Gastroesophageal sphincter (tissue), 4 donors: Measurements from ENCODE around the gene RANBP3L. TPM values are rescaled to one million over a fixed set of nuclear protein-coding genes. Genes with fewer than 3 reads are reported as not detected.
"Not testable (repeated sequence)": the region's sequence is repeated elsewhere in the genome, so short reads cannot be mapped to it uniquely, and the experiment has no call there.

Experiments used
- ATAC-seq: fragments of 150-250 bp; one replicate; pipeline ENCODE4 v1.9.1; 2016; ENCODE audit warnings: mild to moderate bottlenecking, moderate library complexity
- H3K27ac ChIP-seq, 4 donors: fragments of 200-600 bp; sonication (generic) in 3 of 4; 1 replicate in 3 of 4; 2 replicates in 1 of 4; pipeline ENCODE4 v1.5.1; 2016 to 2019
- H3K27me3 ChIP-seq: fragments of 200-600 bp; sonication (generic); one replicate; pipeline ENCODE4 v1.5.1; 2019
- H3K36me3 ChIP-seq, 2 donors: fragments of 200-600 bp; sonication (generic); one replicate each; pipeline ENCODE4 v1.5.1; 2019; ENCODE audit warnings: control low read depth in 1 of 2
- H3K4me1 ChIP-seq, 3 donors: fragments of 200-600 bp; sonication (generic); 1 replicate in 2 of 3; 2 replicates in 1 of 3; pipeline ENCODE4 v1.5.1; 2016 to 2019; ENCODE audit warnings: control low read depth in 2 of 3
- H3K4me3 ChIP-seq, 2 donors: fragments of 200-600 bp; sonication (generic); one replicate each; pipeline ENCODE4 v1.5.1; 2019; ENCODE audit warnings: mild to moderate bottlenecking in 1 of 2, moderate library complexity in 1 of 2
- H3K9me3 ChIP-seq, 3 donors: fragments of 200-600 bp; sonication (generic); one replicate each; pipeline ENCODE4 v1.5.1; 2017 to 2019; ENCODE audit warnings: control low read depth in 2 of 3
- EP300 ChIP-seq: sonication (generic); formaldehyde crosslinking; IDR thresholded peaks from one replicate; pipeline ENCODE4 v1.6.1; 2017; ENCODE audit warnings: antibody characterized with exemption, mild to moderate bottlenecking
- POLR2A ChIP-seq, 2 donors: fragments of 450-650 bp; IDR thresholded peaks; one replicate each; pipeline ENCODE4 v1.6.1; 2017; ENCODE audit warnings: antibody characterized with exemption in 2 of 2, mild to moderate bottlenecking in 2 of 2, moderate library complexity in 1 of 2
- POLR2AphosphoS5 ChIP-seq: sonication (generic); formaldehyde crosslinking; IDR thresholded peaks from one replicate; pipeline ENCODE4 v1.6.1; 2017; ENCODE audit warnings: antibody characterized with exemption
- WGBS, 2 donors: methylation state at CpG; one replicate each; pipeline ENCODE4 v1.1.5; 2018; ENCODE audit warnings: low coverage in 1 of 2; 5-methylcytosine and 5-hydroxymethylcytosine counted together
- total RNA-seq, 4 donors: library from RNA; depleted of rRNA; stranded (reverse); fragments of >200 nt; gene quantifications; one replicate each; pipeline ENCODE4 v1.1.0, GENCODE V29; 2016
- TF ChIP-seq, protein P1 (sequence below), 4 experiments: fragments of 200-600 bp in 2 of 4; fragments of 450-650 bp in 2 of 4; sonication (generic) in 1 of 4; IDR thresholded peaks; one replicate each; pipeline ENCODE4 v1.5.1; 2017 to 2019; ENCODE audit warnings: antibody characterized with exemption in 4 of 4, mild to moderate bottlenecking in 2 of 4, moderate library complexity in 2 of 4

Gene RANBP3L, protein sequence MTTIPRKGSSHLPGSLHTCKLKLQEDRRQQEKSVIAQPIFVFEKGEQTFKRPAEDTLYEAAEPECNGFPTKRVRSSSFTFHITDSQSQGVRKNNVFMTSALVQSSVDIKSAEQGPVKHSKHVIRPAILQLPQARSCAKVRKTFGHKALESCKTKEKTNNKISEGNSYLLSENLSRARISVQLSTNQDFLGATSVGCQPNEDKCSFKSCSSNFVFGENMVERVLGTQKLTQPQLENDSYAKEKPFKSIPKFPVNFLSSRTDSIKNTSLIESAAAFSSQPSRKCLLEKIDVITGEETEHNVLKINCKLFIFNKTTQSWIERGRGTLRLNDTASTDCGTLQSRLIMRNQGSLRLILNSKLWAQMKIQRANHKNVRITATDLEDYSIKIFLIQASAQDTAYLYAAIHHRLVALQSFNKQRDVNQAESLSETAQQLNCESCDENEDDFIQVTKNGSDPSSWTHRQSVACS
- 10 to 100 TPM in 1 of 4 donors, 1 to 10 TPM in 3; 3.4 to 26.0 (median 6.1) TPM for total RNA-seq

DNA sequence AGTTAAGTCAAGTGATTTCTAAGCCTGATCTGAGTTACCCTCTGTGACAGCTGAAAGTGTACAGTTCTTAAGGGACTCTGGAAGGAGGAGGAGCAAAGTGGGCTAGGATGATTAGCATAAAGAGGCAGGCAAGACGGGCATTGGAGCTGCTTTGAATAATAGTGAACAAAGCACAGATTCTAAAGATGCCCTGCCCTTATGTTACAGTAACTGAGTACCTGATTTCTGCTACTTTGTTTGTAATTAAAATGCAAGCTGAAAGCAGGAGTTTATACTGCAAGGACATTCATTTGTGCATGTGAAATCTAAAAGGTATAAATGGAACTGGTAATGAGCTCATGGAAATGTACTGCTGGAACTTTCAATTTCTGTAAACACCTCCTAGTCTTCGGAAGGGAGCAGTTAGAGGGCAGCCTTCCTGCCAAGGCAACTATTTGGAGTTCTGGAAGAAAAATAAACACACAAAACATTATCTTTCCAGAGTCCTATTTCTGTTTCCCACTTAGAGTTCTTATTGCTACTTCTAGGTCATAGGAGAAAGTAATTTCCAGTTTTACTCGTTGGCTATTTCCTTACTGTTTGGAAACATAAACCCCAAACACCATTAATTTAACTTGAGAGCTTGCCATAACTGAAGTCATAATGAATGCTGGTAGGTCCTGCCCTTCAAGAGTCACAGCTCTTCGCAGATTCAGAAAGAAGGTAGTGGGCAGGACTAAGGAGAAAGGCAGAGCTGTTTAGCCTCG is at the start of gene RANBP3L:
Gene RANBP3L, minus strand, starts transcription at position 45 of the 746 bp plus-strand sequence. CDS start 486 bp downstream, outside the sequence.
- Histone ChIP-seq H3K9me3 (no peaks in the 10 kb centered on the region), H3K4me3 (peak within 1 kb of the TSS; percentile 38 to 49), H3K36me3 (no peaks in the 10 kb centered on the region), H3K27ac (peak within 1 kb of the TSS; percentile 79 to 97 (median 84)), H3K27me3 (no peaks in the 10 kb centered on the region), H3K4me1 (peaks cover 8 to 71% (median 10%) of the 10 kb centered on the region in 3 donors)
- ATAC-seq: peak; percentile 82
- TF ChIP-seq, protein P1, sequence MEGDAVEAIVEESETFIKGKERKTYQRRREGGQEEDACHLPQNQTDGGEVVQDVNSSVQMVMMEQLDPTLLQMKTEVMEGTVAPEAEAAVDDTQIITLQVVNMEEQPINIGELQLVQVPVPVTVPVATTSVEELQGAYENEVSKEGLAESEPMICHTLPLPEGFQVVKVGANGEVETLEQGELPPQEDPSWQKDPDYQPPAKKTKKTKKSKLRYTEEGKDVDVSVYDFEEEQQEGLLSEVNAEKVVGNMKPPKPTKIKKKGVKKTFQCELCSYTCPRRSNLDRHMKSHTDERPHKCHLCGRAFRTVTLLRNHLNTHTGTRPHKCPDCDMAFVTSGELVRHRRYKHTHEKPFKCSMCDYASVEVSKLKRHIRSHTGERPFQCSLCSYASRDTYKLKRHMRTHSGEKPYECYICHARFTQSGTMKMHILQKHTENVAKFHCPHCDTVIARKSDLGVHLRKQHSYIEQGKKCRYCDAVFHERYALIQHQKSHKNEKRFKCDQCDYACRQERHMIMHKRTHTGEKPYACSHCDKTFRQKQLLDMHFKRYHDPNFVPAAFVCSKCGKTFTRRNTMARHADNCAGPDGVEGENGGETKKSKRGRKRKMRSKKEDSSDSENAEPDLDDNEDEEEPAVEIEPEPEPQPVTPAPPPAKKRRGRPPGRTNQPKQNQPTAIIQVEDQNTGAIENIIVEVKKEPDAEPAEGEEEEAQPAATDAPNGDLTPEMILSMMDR (IDR thresholded peaks at IDR 0.05): peak in 2 of 4 experiments; percentile 7 to 9
- no peak for TF ChIP-seq EP300
- peak; percentile 48 for TF ChIP-seq POLR2AphosphoS5
- TF ChIP-seq POLR2A (IDR thresholded peaks at IDR 0.05): no peak
- 2 to 5% methylated on average over 5 of the region's 5 CpGs for WGBS, 2 donors

DNA sequence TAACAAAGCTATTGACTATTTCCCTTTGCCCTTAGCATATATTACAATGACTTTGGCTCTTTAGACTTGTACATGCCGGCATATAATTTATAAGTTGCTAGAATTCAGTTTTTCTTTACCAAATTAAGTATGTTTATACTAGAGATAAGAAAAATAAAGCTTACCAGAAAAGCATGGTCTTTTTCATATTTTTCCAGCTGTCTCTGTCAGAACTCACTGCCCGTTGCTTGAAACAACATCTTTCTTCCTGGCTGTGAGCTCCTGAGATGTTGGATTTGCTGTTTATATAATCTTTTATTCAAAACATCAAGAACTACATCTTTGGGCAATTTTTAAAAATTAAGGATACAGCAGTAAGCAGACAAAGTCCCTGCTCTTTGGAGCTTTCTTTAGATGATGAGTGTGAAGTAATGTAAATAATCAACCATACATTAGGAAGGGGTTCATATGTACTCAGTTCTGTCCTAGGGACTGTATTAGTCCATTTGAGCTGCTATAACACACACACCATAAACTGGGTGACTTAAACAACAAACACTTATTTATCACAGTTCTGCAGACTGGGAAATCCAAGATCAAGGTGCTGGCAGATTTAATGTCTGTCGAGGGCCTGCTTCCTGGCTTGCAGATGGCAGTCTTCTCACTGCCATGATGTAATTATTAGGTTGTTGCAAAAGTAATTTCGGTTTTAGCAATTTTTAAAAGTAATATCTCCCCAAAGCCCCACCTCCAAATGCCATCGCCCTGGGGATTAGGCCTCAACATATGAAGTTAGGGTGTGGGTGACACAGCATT is 45.4 kb upstream of the RANBP3L start:
- WGBS, 2 donors: 66 to 71% methylated on average over 4 to 5 of the region's 5 CpGs
- Histone ChIP-seq H3K4me3 (no peak overlapping the region), H3K36me3 (no peaks in the 10 kb centered on the region), H3K27me3 (no peaks in the 10 kb centered on the region), H3K4me1 (no peaks in the 10 kb centered on the region), H3K9me3 (no peaks in the 10 kb centered on the region), H3K27ac (no peak overlapping the region)
- TF ChIP-seq EP300: no peak
- TF ChIP-seq, protein P1 (IDR thresholded peaks at IDR 0.05): no peak
- TF ChIP-seq POLR2AphosphoS5: no peak
- no peak for TF ChIP-seq POLR2A (IDR thresholded peaks at IDR 0.05)
- ATAC-seq: no peak

DNA sequence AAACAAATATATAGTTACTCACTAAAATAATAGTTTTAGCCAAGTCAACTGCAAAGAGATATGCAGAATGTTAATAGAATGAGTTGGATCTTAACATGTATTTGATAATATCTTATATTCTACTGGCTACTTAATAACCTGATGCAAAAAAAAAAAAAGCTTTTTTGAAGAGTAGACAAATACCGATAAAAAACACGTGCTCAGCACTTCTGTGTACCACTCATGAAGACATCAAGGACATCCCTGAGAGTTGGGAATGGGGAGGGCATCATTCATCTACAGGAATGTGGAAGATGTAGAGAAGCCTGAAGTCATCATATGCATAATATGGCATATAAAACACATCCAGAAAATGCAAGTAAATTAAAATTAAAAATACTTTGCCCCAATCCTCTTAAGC is 43.2 kb upstream of the RANBP3L start:
- WGBS, 2 donors: 90 to 93% methylated on average over 2 of the region's 2 CpGs
- H3K9me3 ChIP-seq: no peaks in the 10 kb centered on the region
- TF ChIP-seq EP300: no peak
- no peak for TF ChIP-seq POLR2A (IDR thresholded peaks at IDR 0.05)
- TF ChIP-seq, protein P1 (IDR thresholded peaks at IDR 0.05): no peak
- TF ChIP-seq POLR2AphosphoS5: no peak
- no peaks in the 10 kb centered on the region for H3K27me3 ChIP-seq
- no peaks in the 10 kb centered on the region for H3K4me1 ChIP-seq
- ATAC-seq: no peak
- no peaks in the 10 kb centered on the region for H3K36me3 ChIP-seq
- H3K27ac ChIP-seq: no peak overlapping the region
- no peak overlapping the region for H3K4me3 ChIP-seq

DNA sequence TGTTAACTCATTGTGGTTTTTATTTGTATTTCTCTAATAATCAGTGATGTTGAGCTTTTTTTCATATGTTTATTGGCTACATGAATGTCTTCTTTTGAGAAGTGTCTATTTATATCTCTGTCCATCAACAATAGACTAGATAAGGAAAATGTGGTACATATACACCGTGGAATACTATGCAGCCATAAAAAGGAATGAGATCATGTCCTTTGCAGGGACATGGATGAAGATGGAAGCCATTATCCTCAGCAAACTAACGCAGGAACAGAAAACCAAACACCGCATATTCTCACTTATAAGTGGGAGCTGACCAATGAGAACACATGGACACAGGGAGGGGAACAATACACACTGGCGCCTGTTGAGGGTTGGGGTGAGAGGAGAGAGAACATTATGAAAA is 40.0 kb upstream of the RANBP3L start:
- H3K9me3 ChIP-seq, H3K36me3 ChIP-seq, H3K27me3 ChIP-seq, H3K27ac ChIP-seq, H3K4me1 ChIP-seq, ATAC-seq, H3K4me3 ChIP-seq: not testable (repeated sequence)
- 73 to 83% methylated on average over 4 of the region's 4 CpGs for WGBS, 2 donors

DNA sequence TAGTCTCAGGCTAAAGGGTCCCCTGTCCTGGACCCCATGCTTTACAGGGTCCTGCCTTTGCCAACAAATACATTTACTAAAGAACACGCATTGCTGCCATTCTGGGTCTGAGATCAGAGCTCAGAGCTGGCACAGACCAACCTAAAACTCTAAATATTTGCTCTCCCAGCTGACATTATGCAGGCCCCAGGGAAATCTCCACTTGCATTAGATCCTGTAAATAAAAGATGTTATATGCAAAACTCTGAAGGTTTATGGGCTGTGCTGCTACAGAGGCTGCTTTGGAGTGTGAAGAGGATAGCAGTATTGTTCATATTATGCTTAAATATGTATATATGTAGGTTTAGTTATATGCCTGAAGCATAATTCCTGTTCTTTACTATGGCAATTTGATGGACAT is 35.9 kb upstream of the RANBP3L start:
- 44% methylated on average over 1 of the region's 1 CpG; no CpG with 5 or more reads in 1 of the 2 donors for WGBS, 2 donors
- Histone ChIP-seq H3K27ac (no peak overlapping the region), H3K36me3 (no peaks in the 10 kb centered on the region), H3K9me3 (no peaks in the 10 kb centered on the region), H3K27me3 (no peaks in the 10 kb centered on the region), H3K4me1 (peaks cover 0 to 5% (median 0%) of the 10 kb centered on the region in 3 donors), H3K4me3 (no peak overlapping the region)
- no peak for ATAC-seq
- no peak for TF ChIP-seq POLR2AphosphoS5
- no peak for TF ChIP-seq POLR2A (IDR thresholded peaks at IDR 0.05)
- no peak for TF ChIP-seq EP300
- TF ChIP-seq, protein P1 (IDR thresholded peaks at IDR 0.05): no peak
